Activated CD8-positive, alpha-beta memory T cell treated with anti-CD3 and anti-CD28 coated beads, Interleukin-2, amount 50 U/mL, for 24 hours (primary cell): ENCODE measurements around the gene AFAP1L1.

Source experiments
- DNase-seq: peaks from one replicate; pipeline ENCODE4 v3.0.0-alpha.2; 2020; ENCODE audit errors: extremely low read depth

The AFAP1L1 gene

DNA sequence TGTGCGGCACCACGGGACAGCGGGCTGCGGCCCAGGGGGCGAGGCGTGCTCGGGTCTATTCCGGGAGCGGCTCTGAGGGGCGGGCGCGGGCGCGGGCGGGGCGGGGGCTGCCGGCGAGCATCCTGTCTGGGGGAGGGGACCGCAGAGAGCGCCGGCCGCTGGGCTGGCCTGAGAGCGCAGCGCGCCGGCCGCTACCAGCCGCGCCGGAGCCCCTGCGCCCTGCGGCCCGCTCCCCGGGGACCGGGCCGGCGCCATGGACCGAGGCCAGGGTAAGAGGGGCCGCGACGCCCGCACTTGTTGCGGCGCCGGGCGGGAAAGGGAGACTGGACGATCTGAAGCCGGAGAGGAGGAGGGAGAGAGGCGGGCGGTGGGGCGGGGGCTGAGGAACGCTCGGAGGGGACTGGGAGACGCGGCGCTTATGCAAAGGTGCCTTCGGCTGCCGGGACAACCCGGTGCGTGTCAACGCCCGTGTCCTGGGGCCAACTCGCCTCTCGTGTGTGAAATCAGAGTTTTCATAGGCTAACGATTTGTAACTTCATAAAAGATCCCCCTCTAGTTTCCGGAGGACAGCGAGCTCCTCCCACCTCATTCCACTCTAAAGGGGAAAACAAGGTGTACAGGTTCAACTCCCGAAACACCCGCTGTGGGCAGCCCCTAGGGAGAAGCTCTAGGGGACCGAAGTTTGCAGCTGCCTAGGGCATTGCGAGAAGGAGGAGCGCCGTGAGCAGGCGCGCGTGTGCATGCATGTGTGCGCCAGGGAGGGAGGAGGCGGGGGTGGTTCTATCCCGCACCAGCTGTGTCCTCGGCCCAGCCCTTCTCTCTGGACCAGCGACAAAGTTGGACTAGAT, at the start of gene AFAP1L1:
Gene AFAP1L1 (plus strand): TSS at position 144 of the 848 bp plus-strand sequence. CDS start 110 bp downstream, at position 254.
- no peak for DNase-seq

GRCh38 chr5:149223081-149223848, 48.4 kb upstream of the AFAP1L1 start:
- no peak for DNase-seq

- DNase-seq: no peak
Observed at GRCh38 chr5:149224282-149224681, 47.4 kb upstream of the AFAP1L1 start.

- DNase-seq: no peak
Observed at GRCh38 chr5:149227168-149227826, 44.4 kb upstream of the AFAP1L1 start.

DNA sequence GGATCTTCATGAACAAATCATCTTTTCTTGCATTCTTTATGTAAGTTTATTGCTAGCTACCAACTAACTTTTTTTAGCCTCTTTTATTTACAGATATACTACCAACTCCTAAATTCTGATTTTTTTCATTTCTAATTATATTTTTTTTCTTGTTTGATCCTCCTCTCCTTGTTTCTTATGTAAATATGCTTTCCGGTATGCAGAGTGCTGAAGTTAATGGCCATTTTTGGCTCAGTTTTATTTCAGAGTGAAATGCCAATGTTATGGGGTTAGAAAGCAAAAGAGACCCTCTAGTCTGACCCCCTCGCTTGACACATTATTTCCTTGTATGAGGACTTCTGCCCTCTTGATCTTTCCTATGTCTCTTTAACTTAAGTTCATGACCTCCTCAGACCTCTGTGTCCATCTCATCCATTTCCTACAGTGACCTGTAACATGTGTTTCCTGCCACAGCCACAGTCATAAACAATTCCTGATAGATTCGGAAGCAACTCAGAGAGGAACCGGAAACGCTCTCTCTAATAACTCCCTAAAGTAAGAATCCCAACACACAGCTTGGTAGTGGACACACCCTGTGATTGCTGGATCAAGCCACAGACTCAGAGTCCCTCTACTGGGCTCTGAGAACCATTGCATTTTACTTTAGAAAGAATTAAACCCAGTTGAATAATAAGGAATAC, 42.9 kb upstream of the AFAP1L1 start:
- no peak for DNase-seq

- no peak for DNase-seq
Observed at GRCh38 chr5:149229298-149229937, 42.2 kb upstream of the AFAP1L1 start.

DNA sequence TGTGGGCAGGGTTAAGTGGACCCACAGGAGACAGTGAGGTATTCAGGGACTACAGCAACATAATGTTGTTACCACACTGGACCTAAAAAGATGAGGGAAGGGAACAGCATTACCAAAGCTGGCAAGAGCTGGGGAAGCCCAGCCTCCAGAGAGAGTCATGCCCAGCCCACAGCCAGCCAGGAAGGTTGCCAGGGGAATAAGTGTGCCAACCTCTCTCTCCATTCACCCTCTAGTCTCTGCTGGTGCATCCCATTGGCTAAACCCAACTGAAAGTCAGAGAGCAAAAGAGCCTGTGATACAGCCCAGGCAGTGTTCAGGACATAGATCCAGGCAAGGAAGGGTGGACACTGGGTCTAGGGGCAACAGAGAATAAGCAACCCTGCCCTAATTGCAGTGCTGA, 35.8 kb upstream of the AFAP1L1 start:
- DNase-seq: no peak

- no peak for DNase-seq
Observed at GRCh38 chr5:149237662-149238061, 34.0 kb upstream of the AFAP1L1 start.

- DNase-seq: no peak
Observed at GRCh38 chr5:149238540-149238939, 33.1 kb upstream of the AFAP1L1 start.

DNA sequence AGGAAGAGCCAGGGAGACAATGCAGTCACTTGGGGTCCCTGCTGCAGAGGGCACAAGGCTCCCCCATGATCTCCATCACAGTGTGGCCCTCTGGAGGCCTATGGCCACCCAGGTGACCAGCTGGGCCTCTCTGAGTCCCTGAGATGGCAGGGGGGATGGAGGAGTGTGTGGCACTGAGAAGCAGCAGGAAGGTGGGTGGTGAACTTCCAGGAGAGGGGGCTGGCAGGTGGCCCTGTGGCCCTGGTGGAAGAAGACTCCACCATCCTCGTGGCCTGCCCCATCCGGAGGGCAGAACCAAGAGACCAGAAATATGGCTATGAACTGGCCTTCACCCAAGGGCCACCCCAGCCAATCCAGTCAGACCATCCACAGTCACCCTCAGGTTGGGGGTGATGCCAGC, 31.7 kb upstream of the AFAP1L1 start:
- DNase-seq: no peak

- DNase-seq: peak; percentile 33
Observed at GRCh38 chr5:149240354-149240998, 31.2 kb upstream of the AFAP1L1 start.

DNA sequence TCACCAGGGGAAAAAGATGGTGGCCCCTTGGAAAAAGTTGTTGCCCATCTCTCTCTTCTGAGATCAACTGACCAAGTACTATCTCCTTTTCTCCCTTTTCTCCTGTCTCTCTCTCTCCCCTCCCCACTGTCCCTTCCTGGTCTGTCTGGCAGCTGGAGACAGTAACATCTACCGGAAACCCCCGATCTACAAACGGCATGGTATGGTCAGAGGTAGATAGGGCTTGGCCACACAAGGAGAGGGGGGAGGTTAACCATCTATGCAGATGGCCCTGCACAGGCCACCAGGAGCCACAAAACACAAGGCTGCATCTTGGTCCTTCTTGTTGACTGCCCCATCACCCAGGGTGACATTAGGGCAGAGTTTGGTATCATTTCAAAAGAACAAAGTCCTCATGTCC, 29.3 kb upstream of the AFAP1L1 start:
- DNase-seq: no peak

- DNase-seq: no peak
Observed at GRCh38 chr5:149246906-149247305, 24.8 kb upstream of the AFAP1L1 start.

GRCh38 chr5:149247726-149248125, 23.9 kb upstream of the AFAP1L1 start:
- no peak for DNase-seq

GRCh38 chr5:149251546-149251945, 20.1 kb upstream of the AFAP1L1 start:
- no peak for DNase-seq

DNA sequence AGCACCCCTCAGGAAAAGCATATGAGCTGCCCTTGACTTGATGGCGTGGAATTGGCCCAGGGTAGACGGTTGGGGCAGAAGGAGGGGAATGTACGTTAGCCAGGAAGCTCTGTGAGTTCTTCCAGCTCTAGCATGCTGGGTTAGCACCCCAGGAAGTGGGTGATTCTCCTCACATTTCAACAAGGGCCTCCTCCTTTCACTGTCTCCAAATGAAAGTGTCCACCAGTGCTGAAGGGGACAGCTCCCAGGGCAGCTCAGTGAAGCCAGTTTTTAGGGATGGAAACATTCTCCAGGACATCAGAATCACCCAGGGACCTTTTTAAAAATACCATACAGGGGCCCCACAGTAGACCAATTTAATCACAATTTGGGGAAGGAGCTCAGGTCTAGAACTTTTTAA, 17.2 kb upstream of the AFAP1L1 start:
- no peak for DNase-seq

- DNase-seq: no peak
Observed at GRCh38 chr5:149256451-149256850, 15.2 kb upstream of the AFAP1L1 start.

DNA sequence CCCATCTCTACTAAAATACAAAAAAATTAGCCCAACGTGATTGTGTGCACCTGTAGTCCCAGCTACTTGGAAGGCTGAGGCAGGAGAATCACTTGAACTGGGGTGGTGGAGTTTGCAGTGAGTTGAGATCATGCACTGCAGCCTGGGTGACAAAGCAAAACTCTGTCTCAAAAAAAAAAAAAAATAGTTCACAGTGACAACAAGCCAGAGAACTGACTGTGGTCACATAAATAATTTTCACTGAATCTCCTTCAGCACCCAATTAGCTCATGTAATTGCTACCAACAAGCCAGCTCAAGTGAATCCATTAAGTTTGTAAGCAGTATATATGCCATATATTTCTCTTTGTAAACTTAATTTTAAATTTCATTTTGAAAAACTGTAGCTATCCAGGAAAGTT, 14.5 kb upstream of the AFAP1L1 start:
- no peak for DNase-seq

- no peak for DNase-seq
Observed at GRCh38 chr5:149257889-149258705, 13.6 kb upstream of the AFAP1L1 start.

GRCh38 chr5:149260761-149261160, 10.9 kb upstream of the AFAP1L1 start:
- DNase-seq: no peak
